Prostate gland (tissue), 2 donors: Measurements from ENCODE around the gene SMC4.

Experiments used
- POLR2A ChIP-seq: fragments of 450-650 bp; IDR thresholded peaks from one replicate; pipeline ENCODE4 v1.6.1; 2016; ENCODE audit warnings: antibody characterized with exemption, mild to moderate bottlenecking
- POLR2AphosphoS5 ChIP-seq: sonication (generic); formaldehyde crosslinking; IDR thresholded peaks from one replicate; pipeline ENCODE4 v1.6.1; 2017; ENCODE audit warnings: antibody characterized with exemption
- TF ChIP-seq, protein P1 (sequence below), 4 experiments: fragments of 200-600 bp in 2 of 4; fragments of 450-650 bp in 2 of 4; sonication (generic) in 2 of 4; IDR thresholded peaks; 1 replicate in 3 of 4; 2 replicates in 1 of 4; pipeline ENCODE4 v1.5.1; 2016 to 2019; ENCODE audit warnings: antibody characterized with exemption in 4 of 4, mild to moderate bottlenecking in 2 of 4, moderate library complexity in 2 of 4

DNA sequence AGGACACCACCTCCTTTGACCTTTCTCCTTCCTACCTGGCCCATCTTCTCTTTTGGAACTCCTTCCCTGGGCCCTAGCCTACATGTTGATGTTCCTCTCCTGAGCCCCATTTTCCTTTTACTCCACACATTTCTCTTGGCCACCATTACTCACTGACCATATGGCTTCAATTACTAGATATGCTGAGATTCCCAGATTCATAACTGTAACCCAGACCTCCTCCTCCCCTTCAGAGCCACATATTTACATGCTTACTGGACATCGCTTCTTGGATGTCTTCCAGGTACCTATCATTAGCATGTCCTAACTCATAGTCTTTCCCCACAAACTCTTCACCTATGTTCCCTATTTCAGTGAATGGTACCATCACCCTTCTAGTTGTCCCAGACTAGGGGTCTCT, 74.5 kb downstream of the SMC4 start:
- TF ChIP-seq, protein P1, sequence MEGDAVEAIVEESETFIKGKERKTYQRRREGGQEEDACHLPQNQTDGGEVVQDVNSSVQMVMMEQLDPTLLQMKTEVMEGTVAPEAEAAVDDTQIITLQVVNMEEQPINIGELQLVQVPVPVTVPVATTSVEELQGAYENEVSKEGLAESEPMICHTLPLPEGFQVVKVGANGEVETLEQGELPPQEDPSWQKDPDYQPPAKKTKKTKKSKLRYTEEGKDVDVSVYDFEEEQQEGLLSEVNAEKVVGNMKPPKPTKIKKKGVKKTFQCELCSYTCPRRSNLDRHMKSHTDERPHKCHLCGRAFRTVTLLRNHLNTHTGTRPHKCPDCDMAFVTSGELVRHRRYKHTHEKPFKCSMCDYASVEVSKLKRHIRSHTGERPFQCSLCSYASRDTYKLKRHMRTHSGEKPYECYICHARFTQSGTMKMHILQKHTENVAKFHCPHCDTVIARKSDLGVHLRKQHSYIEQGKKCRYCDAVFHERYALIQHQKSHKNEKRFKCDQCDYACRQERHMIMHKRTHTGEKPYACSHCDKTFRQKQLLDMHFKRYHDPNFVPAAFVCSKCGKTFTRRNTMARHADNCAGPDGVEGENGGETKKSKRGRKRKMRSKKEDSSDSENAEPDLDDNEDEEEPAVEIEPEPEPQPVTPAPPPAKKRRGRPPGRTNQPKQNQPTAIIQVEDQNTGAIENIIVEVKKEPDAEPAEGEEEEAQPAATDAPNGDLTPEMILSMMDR (IDR thresholded peaks at IDR 0.05): no peak
- TF ChIP-seq POLR2AphosphoS5 (no peak), POLR2A (no peak)
